GM21390 (cell line): ENCODE results near the gene YY1AP1.
A peak's percentile ranks its signal among the peaks of the same experiment; 100 is the strongest.
"Not testable (repeated sequence)": the region's sequence is repeated elsewhere in the genome, so short reads cannot be mapped to it uniquely, and the experiment has no call there.

Experiments
- ATAC-seq: cut with Tn5 transposase; IDR thresholded peaks from one replicate; pipeline ENCODE4 v1.9.1; 2021; ENCODE audit not compliant: unreplicated experiment

YY1AP1 gene

DNA sequence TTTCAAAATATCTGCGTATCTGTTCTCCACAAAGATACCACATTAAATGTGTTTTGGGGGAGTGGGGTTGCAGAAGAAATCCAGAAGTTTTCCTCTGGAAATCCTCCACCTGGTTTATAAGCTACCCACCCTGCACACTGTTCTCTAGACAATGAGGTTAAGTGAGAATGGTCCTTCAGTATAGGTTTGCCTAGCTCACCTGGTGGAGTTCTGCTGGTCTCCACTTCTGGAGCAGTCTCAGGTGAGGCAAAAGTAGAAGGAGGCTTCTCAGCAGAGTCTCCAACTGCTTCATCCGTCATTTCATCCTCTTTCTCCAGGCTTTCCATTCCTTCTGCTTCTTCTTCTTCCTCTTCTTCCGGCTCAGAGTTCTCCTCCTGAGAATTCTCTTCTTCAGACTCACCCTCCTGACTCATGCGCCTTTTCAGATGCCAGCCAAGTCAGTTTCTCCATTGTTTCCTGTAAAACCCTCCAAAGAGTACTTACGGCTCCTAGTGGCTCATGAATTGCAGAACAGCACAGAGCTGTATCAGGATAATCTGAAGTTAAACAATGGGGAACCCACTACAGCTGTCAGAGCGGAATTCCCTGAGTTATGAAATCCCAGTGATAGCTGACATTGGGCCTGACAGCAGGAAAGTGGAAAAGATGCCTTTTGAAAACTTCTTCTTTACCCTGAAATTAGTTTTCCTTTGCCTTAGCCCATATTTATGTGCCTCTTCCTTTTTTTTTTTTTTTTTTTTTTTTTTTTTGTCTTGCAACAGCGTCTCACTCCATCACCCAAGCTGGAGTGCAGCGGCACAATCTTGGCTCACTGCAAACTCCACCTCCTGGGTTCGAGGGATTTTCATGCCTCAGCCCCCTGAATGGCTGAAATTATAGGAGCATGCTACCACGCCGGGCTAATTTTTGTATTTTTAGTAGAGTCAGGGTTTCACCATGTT, 40.1 kb downstream of the YY1AP1 start:
- no peak for ATAC-seq

DNA sequence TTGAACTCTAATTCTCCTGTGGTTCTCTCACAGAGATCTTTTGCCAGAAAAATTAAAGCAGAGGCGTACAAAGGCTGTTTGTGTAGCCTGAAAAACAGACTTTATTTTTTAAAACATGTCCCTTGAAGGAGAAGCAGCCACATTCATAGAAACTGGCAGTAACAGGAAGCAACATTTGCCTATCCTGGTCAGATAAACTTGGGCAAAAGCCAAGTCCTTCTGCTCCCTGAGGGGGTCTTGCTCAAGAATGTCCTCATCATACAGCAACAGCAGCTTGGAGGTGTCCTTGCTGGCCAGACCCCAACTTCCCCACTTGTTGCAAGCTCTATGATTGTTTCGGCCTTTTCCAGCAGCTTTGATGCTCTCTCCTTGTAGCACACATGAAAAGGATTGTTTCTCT, 42.3 kb downstream of the YY1AP1 start:
- no peak for ATAC-seq

DNA sequence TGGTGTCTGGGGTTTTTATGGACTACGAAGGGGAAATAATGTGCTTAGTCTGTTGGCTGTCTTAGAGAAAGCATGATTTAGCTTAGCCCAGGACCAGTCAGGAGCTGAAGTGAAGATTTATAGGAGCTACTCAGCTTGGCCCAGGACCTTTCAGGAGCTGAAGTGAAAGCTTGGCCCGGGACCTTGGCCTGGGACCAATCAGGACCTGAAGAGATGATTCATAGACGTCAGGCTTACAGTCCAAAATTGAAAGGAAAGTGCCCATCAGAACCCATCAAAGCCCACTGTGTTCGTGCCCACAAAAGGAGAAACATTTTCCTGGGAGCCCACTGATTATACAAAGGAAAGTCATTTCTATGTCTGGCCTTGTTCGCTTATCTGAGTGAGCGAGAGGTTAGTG, 42.9 kb downstream of the YY1AP1 start:
- no peak for ATAC-seq

DNA sequence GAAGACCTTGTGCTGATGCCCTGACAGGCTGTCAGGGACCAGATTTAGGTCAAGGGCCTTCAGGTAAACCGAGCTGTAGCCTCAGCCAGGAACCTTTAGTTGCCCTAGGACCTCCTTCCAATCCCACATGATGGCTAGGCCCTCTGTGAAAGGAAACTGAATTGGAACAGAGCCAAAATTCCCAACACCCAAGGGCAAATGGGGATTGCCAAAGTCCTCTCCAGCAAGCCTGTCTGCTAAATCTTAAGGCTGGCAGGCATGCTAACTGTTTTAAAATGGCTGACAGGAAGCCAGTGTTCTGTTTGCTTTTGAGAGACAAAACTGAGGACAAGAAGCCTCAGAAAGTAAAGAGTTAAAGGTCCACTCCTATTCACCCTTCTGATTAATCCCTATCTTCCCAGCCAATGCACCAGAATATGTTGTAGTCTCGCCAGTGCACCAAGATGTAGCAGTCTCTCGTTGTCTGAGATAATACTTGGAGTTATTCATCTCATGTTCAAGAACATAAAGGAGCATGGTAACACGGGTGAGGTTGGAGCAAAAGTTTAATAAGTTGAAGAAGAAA, 43.5 kb downstream of the YY1AP1 start:
- no peak for ATAC-seq

DNA sequence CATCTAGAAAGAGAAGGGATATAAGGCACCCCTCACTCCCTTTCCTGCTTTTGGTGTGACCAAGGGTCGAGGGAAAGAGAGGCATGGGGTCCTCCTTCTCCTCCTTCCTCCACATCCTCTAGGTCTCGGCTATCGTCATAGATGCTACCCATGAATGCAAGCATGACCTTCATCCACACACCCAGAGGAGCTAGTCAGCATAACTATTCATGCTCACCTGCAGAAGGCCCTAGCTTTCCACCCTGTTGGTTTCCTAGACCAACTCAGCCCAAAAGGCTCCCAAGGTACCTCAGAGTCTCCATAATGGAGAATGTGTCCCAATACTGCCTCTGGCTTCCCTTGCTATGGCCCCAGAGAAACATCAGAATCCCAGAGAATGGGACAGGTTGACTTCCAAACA, 45.3 kb downstream of the YY1AP1 start:
- no peak for ATAC-seq

DNA sequence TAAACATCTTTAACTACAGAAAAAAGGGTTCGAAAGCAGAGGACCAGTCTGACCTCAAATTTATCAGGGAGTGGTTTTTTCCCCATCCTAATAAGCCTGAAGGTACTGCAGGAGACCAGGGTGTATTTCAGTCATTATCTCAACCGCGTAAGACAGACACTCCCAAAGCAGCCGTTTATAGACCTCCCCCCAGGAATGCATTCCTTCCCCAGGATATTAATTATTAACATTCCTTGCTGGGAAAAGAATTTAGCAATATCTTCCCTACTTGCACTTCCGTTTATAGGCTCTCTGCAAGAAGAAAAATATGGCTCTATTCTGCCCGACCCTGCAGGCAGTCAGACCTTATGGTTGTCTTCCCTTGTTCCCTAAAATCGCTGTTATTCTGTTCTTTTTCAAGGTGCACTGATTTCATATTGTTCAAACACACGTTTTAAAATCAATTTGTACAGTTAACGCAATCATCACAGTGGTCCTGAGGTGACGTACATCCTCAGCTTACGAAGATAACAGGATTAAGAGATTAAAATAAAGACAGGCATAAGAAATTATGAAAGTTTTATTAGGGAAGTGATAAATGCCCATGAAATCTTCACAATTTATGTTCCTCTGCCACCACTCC, 45.9 kb downstream of the YY1AP1 start:
- ATAC-seq: not testable (repeated sequence)

DNA sequence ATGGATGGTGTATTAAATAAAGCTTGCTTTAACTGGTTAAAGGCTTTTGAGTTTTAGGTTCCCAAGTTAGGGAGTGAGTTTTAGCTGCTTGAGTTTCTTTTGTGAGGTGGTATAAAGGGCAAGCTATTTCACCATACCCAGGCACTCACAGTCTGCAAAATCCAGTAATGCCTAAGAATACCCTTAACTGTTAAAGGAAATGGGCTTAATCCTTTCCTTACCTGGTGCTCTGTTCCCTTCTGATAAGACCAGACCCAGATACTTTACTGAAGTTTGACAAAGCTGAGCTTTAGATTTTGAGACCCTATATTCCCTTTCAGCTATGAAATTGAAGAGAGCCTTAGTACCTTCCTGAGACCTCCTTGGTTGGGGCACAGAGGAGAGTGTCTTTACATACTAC, 48.2 kb downstream of the YY1AP1 start:
- ATAC-seq: no peak

DNA sequence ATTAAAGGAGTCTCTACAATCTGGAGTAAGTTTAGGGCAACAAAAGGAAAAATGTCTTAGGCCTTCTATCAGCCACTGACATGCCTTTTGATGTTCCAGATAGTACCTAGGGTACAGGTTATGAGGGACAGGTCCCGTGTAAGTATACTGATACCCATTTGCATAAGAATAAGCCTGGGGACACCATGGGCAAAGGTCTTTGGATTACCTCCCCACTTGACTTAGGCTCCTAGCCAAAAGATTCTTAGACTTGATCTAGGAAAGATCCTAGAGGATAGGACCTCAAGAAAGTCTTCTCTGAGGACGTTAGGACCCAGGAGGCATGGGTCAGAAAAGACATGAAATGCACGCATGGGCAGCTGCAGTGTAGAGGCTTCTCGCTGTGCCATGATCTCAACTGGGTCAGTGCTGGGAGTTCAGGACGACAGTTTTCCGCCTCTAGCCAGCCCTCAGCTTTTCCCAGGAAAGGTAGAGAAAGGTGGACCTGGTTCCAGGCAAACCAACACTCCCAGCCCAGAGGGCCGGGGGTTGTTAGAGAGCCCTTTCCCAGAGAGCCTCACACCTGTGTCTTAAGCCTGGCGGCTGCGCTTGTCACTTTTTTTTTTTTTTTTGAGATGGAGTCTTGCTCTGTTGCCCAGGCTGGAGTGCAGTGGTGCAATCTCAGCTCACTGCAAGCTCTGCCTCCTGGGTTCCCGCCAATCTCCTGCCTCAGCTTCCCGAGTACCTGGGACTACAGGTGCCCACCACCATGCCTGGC, 52.0 kb downstream of the YY1AP1 start:
- ATAC-seq: no peak

DNA sequence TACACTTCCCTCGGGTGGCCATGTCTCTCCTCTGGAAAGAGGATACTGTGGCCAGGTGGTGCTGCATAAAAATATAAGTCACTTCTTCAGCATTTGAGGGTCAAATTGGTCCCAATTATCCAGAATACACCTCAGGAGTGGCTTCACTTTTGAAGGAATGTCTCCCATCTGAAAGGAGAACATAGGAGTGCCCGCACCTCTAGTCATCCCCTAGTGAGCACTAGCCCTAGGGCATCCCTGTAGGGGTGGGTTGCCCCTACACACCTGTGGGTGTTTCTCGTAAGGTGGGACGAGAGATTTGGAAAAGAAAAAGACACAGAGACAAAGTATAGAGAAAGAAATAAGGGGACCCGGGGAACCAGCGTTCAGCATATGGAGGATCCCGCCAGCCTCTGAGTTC, 62.1 kb downstream of the YY1AP1 start:
- not testable (repeated sequence) for ATAC-seq

DNA sequence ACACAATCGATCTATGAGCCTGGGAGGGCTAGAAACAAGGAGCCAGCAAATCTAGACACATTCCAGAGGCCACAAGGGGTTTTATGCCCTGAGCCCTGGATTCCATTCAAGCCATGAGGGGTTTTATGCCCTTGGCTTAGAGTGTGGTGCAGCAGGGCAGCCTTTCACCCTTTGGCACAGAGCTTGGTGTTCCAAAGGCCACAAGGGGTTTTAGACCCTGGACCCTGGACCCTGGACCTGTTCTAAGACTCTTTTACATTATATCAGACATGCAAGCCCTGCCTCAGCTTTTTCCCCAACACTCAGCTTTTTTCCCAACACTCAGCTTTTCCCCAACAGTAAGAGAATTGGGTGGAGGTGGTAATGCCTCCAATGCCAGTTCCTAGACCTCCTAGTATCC, 65.2 kb downstream of the YY1AP1 start:
- ATAC-seq: no peak

DNA sequence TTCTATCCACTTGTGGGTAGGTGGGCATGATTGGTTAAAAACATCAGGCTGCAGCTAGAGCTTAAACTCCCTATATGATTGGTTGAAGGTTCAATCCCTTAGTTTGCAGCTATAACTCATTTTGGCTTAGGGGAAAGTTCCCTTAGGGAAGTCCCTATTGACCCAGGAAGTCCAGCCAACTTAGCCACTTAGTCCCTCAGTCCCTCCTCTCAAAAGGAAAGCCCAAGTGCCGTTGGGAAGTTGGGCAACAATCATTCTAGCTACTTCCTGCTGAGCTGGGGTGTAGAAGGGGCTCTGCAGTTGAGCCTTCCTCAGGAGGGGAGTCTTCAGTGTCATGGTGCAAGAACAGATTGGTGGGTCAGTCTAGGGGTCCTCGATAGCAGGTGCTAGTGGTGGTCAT, 66.4 kb downstream of the YY1AP1 start:
- ATAC-seq: no peak

DNA sequence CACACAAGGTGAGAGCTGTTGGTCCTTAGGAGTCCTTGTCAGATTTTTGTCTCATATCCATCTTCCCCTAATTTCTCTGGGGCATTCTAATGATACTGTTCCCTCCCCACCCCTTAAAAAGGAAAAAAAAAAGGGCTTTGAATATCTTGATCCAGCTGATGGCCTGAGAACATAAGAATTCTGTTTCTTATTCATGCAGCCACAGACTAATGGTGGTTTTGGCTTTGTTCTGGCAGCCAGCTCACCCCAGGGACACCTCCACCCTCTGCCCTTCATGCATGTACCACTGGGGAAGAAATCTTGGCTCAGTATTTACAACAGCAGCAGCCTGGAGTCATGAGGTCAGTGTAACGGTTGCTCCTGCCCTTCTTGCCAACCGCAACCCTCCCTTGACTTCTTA, 75.3 kb downstream of the YY1AP1 start:
- ATAC-seq: not testable (repeated sequence)

DNA sequence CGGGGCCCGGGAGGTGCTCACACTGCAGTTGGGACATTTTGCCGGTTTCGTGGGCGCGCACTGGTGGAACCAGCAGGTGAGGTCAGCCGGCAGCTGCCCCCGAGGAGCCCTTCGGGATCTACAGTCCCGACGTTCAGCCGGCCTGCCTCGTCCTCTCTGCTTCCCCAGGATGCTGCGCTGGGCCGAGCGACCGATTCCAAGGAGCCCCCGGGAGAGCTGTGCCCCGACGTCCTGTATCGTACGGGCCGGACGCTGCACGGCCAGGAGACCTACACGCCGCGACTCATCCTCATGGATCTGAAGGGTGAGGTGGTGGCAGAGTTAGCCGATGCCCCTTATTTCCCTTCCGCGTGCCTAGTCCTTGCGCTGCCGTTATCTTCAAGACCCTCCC, 78.3 kb downstream of the YY1AP1 start:
- not testable (repeated sequence) for ATAC-seq

DNA sequence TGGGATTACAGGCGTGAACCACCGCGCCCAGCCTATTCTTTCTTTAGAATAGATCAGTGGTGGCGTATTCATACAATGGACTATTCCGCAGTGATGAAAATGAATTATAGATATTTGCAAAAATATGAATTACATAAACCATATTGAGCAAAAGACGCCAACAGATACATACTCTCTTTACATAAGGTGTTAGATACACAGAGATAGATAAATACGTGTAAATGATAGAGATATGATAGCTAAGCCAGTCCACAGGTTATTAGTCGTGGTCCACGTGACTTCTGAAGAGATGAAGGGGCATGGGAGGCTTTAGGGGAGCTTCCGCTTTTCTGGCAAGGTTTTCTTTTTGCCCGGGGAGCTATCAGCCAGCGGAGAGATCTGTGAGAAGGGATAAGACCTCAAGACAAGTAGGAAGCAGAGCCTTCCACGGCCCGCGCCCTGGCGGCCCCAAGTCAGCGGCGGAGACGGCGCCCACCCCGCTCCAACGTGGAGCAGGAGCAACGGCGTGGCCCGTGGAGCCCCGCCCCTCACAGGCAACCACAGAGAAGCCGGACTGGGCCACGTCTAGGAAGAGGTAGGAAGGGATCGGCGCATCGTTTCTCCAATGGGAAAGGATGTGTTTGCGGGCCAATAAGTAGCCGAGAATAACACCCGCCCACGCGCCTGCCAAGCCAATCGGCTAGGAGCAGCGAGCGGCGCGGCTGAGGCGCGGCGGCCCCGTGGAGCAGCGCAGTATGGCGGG, 78.9 kb downstream of the YY1AP1 start, which contains the start of gene MSTO1:
TSS of gene MSTO1 (plus strand) at position 704 of the 742 bp plus-strand sequence. CDS start at position 735, 31 bp downstream.
- ATAC-seq: peak; percentile 89
